Measurements from ENCODE around the gene CAP2.

GRCh38 chr6:17358515-17358914, 34.9 kb upstream of the CAP2 start:
- no peak for TF ChIP-seq CTCF (IDR thresholded peaks at IDR 0.05; ENCODE audit: low read depth, low read length, poor library complexity, severe bottlenecking)
- no peak for TF ChIP-seq EZH2phosphoT487 (IDR thresholded peaks at IDR 0.05; ENCODE audit: borderline replicate concordance, low read length)

Data from DOHH2 (cell line).